ENCODE data around the gene ASB4. TPM values are rescaled to one million over a fixed set of nuclear protein-coding genes. Genes with fewer than 3 reads are reported as not detected.
"Not testable (repeated sequence)": the region's sequence is repeated elsewhere in the genome, so short reads cannot be mapped to it uniquely, and the experiment has no call there.

The ASB4 gene, protein sequence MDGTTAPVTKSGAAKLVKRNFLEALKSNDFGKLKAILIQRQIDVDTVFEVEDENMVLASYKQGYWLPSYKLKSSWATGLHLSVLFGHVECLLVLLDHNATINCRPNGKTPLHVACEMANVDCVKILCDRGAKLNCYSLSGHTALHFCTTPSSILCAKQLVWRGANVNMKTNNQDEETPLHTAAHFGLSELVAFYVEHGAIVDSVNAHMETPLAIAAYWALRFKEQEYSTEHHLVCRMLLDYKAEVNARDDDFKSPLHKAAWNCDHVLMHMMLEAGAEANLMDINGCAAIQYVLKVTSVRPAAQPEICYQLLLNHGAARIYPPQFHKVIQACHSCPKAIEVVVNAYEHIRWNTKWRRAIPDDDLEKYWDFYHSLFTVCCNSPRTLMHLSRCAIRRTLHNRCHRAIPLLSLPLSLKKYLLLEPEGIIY
- total RNA-seq (2014; rRNA removed; shearing (Covaris generic)): 0.12 and 0.39 TPM in 2 replicates

DNA sequence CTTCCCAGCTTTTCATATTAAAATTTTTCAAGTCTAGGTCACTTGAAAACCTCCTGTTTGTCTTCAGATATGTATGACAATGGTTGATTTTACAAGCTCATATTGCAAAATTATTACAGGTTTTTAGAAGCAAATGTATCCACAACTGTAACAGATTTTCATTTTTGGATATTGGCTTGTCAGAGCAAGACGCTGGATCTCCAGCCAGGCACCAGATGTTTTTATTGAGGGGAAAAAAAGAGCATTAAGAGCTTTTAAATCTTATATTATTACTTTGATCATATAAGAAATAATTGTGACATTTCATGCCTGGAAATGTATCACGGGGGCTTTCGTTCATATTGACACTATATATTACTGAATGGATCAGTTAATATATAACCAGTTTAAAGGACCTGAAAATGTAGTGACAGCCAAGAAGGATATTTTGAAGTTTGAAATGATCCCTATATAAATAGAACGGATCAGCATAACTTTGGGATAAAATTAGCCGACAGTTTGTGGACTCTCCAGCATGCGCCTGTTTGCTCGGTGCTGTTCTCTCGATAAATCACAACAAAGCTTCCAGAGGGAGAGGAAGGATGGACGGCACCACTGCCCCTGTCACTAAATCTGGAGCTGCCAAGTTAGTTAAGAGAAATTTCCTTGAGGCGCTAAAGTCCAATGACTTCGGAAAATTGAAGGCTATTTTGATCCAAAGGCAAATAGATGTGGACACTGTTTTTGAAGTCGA, at the start of gene ASB4:
TSS of gene ASB4 (plus strand) at position 553 of the 733 bp plus-strand sequence. CDS start at position 582, 29 bp downstream.
- no peak for DNase-seq (ENCODE audit: low read depth)

DNA sequence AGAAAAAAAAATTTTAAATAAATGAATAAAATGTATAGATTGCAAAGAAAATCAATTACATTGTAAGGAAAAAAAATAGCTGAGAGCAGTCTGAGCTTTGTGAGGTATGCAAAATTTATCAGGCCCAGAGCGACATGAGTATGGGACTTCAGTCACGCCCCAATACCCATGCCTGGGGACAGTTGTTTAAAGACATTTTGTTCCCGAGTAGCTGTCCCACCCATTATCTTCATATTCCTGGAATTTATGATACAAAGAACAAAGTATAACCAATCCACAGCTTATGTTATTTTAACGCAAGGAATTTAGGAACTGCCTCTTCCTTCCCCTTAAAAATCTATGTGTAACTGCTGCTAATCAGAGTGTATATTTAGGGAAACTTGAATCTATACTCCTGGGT, 49.3 kb upstream of the ASB4 start:
- DNase-seq (ENCODE audit: low read depth): no peak

DNA sequence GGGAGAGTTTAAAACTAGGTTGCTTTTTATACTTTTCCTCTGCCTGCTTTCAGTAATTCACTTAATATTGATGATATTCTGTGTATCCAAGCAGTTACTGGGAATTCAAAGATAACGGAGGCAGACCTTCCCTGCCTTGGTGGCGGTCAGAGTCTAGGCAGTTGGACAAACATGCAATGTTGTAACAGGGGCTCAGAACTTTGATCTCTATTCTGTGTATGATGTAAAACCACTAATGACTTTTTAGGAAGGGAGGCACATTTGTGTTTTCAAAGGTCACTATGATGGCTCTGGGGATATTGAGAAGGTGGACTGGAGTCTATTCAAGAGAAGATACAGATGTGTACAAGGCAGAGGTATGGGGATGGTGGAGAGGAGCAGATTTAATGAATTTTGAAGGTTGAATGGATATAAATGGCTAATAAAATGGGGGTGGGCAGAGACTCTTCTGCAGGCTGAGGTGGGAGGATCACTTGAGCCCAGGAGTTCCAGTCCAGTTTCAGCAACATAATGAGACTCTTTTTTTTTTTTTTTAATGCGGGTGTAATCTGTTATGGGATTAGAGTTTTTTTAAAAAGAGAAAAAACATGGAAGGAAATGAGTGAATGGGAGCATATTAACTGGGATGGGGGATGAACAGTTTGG, 45.2 kb upstream of the ASB4 start:
- no peak for DNase-seq (ENCODE audit: low read depth)

DNA sequence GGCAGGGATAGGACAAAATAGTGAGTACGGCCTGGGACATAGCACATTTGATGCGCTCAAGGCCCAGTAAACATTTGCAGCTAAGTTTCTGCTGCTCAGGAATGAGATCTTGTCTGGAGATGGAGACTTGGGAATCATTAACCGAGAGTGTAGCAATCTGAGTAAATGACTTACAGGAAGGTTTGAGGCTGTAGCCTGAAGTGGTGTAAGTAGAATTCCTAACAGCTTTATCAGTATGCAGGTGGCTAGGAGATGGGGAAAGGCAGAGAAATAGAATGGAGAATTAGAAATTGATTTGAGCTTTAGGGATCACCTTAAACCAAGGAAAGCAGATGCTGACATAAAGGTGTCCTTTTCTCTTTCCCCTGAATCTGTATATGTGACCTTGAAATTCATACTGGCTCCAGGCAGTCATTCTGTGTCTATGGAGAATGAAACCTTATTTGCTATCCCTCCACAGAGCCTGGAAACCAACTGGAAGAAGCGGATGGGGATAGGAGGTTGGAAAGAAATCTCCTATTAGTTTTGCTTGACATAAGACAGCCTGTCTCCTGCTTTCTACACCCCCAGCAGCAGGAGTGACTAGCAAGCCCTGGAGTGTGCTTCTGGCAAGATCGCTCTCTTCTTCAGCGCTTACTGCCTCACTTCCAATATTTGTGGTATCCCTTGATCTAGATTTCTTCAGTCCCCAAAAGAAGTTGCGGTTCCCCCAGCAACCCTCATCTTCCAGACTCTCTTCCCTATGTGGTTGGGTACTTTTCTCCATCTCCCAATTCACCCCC, 44.5 kb upstream of the ASB4 start:
- DNase-seq (ENCODE audit: low read depth): no peak

DNA sequence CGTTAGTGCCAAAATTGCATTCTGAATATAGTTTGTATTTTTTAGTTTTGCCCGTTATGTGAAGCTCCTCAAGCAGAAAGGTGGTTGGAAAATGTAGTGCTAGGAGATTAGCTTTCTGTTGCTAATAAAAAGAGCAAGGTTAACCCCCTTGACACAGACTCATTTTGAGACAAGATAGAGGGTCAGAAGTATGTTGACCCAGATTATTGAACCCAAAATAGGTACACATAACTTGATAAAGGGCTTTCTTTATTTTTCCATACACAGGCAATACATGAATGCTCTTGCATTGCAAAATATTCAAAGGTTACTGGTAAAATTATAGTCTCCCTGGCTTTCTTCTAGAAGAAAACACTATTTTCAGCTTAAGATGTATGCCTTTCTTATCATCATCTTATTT, 40.9 kb upstream of the ASB4 start:
- no peak for DNase-seq (ENCODE audit: low read depth)

DNA sequence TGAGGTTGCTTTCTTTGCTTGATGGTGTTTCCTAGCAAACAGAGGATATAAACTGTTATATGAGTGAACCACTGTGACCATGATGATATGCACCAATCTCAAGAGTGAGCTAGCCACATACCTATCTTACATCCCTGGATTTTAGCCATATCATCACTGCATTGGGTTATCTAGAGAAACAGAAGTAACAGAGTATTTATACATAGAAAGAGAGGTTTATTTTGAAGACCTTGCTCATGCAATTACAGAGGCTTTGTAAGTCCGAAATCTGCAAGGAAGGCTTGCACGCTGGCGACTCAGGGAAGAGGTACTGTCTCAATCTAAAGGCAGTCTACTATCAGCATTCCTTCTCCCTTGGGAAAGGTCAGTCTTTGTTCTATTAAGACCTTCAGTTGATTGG, 39.1 kb upstream of the ASB4 start:
- no peak for DNase-seq (ENCODE audit: low read depth)

DNA sequence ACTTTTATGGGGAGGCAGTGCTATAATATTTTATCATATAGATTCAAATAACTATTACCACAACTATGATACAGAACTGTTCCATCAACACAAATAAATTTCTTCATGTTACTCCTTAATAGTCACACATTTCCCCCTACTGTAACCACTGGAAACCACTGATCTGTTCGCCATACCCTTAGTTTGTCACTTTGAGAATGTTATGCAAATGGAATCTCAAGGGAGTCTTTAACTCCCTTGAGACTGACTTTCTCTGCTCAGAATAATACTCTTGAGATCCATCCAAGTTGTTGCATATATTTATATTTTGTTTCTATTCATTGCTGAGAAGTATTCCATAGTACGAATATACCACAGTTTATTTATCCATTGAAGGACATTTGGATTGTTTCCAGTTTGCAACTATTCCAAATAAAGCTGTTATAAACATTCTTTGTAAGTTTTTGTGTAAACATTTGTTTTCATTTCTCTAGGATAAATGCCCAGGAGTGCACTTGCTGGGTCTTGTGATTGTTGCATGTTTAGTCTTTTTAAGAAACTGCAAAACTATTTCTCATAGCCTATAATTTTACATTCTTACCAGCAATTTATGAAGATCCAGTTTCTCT, 31.2 kb upstream of the ASB4 start:
- DNase-seq (ENCODE audit: low read depth): no peak

DNA sequence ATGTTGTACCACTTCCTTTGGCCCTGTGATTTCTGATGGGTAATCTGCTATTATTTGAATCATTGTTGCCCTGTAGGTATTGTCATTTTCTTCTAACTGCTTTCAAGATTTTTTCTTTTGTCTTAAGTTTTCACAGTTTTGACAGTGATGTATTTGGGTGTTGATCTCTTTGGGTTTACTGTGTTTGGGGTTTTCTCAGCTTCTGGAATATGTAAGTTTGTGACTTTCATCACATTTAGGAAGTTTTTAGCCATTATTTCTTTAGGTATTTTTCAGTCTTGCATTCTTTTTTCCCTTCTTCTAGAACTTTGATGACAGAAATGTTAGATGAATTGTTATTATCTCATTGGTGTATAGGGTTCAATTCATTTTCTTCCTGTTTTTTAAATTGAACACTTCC, 27.8 kb upstream of the ASB4 start:
- no peak for DNase-seq (ENCODE audit: low read depth)

DNA sequence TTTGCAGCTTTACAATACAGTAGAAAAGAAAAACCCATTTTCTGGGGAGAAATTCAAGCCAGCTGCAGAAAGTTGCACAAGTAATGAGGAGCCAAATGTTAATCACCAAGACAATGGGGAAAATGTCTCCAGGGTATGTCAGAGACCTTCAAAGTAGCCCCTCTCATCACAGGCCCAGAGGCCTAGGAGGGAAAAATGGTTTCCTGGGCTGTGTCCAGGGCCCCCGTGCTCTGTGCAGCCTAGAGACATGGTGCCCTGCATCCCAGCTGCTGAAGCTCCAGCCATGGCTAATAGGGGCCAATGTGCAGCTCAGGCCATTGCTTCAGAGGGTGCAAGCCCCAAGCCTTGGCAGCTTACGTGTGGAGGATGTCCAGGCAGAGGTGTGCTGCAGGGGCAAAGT, 25.1 kb upstream of the ASB4 start:
- not testable (repeated sequence) for DNase-seq (ENCODE audit: low read depth)

DNA sequence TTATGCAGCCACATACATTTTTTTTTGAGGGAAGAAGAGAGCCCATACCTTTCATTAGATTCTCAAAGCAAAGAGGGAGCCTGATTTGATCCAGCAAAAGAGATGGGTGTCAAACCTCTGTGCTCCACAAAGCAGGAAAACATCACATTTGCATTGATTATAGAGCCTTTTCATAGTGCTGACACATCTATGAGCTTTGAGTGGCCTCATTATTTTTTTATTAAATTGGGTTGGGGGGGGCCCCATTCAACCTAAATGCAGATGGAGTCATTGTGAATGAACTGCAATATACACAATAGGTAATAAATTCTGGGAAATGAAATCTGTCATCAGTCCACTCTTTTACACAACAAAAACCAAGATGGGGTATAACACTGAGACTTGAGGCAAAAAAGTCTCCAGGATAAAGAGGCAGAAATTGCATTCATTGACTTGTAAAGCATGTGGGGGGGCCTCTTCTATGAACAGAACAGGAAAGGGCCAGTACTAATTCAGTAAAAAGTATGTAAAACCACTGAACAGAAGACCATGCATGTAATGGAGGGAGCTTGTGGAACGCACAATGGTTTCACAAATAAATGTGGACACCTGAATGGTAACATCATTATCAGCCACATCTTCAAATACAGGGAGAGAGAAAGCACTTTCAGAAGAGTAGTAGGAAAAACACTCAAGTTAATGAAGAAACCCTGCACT, 17.7 kb upstream of the ASB4 start:
- DNase-seq (ENCODE audit: low read depth): no peak

DNA sequence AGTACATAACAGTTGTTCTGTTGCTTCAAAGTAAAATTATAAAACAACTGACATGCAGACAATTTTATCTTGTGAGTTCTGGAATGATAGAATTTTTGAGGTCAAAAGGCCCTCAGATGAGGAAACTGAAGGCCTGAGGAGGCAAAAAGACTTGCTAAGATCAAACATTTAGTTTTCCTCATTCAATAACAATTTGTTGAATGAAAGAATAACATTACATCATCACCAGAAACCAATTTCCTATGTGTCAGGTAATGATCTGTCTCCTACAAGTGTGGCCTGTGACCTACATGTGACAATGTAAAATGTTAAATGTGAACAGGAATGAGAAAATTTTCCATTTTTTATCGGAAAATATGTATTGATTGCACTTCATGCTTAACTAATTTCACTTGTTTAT, 16.6 kb upstream of the ASB4 start:
- no peak for DNase-seq (ENCODE audit: low read depth)

DNA sequence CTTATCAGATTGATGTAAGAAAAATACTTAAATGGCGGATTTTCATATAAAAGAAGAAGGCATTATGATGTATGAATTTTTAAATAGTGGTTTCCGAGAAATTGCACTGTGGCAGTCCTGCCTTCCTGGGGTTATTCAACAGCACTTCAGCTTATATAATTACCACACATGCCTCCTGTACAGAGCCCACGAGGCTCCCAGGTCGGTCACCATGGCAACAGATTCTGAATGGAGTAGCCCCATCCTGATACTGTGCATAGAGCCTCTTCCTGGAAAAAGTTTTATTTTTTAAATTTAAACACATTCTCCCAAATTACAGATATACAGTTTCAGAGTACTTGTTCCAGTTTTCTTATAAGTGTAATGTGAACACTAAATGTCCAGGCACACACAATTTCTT, 15.9 kb upstream of the ASB4 start:
- no peak for DNase-seq (ENCODE audit: low read depth)

DNA sequence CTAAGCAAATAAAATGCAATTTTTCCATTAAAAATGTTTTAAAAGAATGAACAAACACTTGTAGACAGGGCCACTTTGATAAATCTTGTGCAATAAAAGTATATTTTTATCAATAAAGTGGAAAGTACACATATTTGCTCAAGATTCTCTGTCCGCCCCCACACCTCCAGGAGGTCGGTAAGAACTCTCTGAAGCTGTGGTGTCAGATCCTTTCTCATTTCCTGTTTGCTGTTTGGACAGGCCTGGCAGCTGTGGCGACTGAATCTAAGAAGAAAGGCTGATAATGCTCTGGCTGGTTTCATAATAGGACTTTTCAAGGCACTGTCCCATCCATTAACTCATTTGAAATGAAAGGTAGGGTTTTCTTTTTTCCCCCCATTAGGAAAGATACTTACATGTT, 15.3 kb upstream of the ASB4 start:
- DNase-seq (ENCODE audit: low read depth): peak; percentile 62

DNA sequence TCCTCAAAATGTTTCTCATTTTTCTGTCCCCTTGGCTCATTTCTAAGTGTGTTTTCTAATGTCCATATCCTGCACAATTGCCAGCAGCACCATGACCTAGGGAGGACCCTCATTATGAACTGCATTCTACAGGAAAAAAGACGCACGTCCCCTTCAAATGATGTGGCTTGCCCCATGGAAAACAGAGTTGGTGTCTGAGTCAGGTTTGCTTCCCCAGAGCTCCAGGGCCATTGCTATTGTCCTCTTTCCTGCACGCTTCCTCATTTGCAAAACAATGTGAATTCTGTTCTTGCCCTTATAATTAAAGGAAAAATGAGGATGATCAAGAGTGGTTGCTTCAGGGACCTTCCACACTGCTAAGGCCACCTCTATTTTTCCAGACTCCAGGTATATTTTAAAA, 14.7 kb upstream of the ASB4 start:
- DNase-seq (ENCODE audit: low read depth): no peak

DNA sequence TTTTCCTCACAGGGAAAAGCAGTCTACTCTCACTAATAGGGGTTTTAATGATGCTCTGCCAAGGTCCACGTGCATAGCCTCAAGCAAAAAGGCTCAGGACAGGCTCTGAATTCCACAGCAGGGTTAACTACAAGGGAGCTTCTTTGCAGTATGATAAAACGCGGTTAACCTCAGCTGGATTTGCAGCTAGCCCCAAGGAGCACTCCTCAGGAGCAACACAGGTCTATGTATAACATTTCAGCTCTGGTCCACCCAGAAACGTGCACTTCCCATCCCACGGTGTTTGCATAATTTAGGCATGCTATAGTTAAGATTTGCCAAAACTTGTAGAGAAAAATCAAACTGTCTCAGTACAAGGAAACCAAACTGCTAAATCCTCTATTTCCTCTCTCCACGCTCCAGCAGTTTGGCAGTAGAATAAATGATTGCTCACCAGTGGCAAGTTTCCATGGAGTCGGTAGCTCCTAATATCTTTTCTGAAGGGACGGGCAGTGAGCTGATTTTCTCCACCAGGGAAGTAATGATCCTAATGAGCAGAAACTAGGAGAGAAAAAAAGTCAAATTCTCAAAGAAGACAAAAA, 13.1 kb upstream of the ASB4 start:
- DNase-seq (ENCODE audit: low read depth): peak; percentile 93

DNA sequence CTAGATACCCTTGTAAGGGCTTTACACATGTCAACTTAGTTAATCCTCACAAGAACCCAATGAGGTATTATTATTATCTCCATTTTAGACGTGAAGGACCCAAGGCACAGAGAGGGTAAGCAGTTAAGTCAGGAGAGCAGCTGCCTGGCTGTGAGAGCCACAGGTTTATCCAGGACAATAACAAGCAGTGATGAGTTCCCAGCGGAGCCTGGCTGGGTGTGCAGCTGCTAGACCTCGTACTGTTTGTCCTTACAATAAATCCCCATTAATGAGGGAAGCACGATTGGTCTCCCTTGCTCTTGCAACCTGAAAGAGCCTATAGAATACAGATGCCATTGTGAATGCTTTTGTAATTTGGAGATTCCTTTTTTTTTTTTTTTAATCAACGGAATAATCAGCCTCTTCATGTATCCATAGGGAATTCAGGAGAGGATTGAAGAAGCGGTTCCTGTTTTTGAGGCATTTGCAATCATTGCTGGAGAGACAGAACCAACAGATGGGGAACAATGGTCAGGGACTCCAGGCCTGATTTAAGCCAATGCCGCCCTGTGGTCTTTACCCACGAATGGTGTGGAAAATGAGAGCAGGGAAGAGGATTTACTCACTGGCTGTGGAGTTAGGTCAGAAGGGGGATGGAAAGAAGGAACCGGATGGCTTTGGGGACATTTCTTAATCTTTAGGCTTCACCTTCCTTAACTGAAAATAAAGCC, 12.3 kb upstream of the ASB4 start:
- no peak for DNase-seq (ENCODE audit: low read depth)

DNA sequence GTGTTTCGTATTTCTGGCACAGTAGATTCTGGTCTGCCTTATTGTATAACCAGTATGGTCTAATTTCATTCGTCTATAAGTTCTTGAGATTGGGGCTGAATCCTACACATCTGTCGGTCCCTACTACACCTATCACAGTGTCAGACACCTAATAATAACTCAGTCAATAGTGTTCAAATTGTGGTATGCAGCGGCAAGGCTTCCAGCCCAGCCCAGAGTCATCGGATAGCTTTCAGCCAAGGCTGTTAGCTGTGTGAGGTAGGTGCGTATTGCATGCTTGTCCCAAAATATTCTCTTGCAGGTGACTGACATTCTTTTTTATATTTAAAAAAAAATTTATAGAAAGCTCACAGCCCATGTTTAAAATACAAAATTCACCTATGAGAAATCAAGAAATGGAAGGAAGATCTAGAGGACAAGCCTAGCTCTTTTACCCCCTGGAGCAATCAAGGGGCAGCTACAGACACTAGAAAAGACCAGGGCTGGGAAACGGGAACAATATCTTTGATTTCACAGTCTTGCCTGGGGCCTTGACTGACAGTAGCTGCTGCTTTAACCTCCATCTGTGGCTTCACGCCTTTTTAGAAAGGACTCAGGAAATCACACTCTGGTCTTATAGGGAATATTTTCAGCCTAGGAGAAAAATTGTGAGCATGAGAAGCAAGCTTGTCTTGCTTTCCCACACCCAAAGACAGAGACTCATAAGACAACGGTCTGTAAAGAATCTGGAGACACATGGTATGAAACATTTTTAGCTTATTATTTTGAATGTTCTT, 9.5 kb upstream of the ASB4 start:
- peak; percentile 65 for DNase-seq (ENCODE audit: low read depth)

DNA sequence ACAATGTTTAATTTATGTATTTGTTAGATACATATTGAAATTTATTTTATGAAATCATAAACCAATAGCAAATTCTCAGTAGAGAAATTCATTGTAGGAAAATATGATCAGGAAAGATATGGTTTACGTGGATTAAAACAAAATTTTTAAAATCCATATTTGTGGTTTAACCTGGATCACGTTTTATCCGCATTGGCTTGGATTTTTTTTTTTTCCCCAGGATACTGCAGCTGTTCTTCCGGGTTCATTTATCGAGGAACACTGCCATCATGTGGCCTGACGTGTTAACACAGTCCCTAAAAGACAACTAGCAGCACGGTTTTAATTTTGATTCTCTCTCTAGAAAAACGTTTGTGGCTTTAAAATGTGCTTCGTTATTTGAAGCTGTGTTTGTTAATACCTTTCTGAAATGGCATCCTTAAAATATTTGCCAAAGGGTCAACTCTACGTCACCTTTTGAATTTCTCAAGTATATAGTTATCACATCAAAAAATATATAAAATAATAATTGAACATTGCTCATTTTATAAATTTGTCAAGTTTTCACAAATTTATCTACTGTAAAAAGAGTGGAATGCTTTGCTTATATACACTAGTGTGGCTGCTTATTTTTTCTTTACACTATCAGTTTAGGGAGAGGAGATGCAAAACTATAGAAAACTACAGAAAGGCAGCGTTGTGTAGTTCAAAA, 8.7 kb upstream of the ASB4 start:
- DNase-seq (ENCODE audit: low read depth): peak; percentile 77

All from RPMI7951 (cell line).